ENCODE measurements around the gene ANXA9.

- TF ChIP-seq CTCF (IDR thresholded peaks at IDR 0.05) (no peak), EP300 (IDR thresholded peaks at IDR 0.05) (no peak), POLR2A (IDR thresholded peaks at IDR 0.05) (no peak)
Measured at GRCh38 chr1:151009674-151010345, 27.7 kb downstream of the ANXA9 start.

Data from gastroesophageal sphincter (tissue), 3 donors.